ENCODE results near the gene ZBTB49.

- TF ChIP-seq POLR2AphosphoS5 (IDR thresholded peaks at IDR 0.05; ENCODE audit: insufficient read depth, low read depth, low read length) (no peak), CTCF (IDR thresholded peaks at IDR 0.05; ENCODE audit: extremely low read depth in 1 of 2, insufficient read depth in 1 of 2, low read depth in 1 of 2, low read length in 2 of 2) (no peak), JUN (IDR thresholded peaks at IDR 0.05; ENCODE audit: borderline replicate concordance, insufficient read depth, insufficient read length, low read depth) (no peak), POLR2A (IDR thresholded peaks at IDR 0.05; ENCODE audit: low read depth, low read length) (no peak), MYC (IDR thresholded peaks at IDR 0.05; ENCODE audit: low read depth, low read length) (no peak)
Observed at GRCh38 chr4:4274226-4274625, 15.8 kb upstream of the ZBTB49 start.

Measured in endothelial cell of umbilical vein (primary cell).